Panc1 (cell line): Measurements from ENCODE around the gene RBBP7.

ENCODE experiments used
- POLR2AphosphoS5 ChIP-seq: IDR thresholded peaks from 2 replicates; pipeline ENCODE4 v1.6.1; 2012; ENCODE audit warnings: mild to moderate bottlenecking, low read depth, low read length, moderate library complexity
- TF ChIP-seq, protein P1 (sequence below): fragments of 450-650 bp; IDR thresholded peaks from 2 replicates; pipeline ENCODE4 v1.5.1; 2017; ENCODE audit warnings: mild to moderate bottlenecking

DNA sequence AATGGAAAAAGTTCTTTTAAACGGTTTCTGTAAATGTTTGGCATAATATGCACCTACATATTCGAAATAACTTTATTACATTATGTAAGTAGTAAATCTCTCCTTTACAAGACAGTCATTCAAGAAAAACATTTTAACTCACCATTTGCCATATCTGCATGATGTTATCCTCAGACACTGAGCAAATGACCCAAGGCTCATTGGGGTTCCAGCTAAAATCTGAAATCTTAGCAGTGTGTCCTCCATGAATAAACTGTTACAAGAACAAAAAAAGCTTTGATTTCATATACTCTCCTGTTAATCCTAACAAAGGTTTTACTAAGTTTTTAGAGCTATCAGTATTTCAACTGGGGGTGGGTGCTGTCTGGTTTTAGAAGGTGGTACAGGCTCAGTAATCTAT lies 24.5 kb downstream of the RBBP7 start:
- TF ChIP-seq, protein P1, sequence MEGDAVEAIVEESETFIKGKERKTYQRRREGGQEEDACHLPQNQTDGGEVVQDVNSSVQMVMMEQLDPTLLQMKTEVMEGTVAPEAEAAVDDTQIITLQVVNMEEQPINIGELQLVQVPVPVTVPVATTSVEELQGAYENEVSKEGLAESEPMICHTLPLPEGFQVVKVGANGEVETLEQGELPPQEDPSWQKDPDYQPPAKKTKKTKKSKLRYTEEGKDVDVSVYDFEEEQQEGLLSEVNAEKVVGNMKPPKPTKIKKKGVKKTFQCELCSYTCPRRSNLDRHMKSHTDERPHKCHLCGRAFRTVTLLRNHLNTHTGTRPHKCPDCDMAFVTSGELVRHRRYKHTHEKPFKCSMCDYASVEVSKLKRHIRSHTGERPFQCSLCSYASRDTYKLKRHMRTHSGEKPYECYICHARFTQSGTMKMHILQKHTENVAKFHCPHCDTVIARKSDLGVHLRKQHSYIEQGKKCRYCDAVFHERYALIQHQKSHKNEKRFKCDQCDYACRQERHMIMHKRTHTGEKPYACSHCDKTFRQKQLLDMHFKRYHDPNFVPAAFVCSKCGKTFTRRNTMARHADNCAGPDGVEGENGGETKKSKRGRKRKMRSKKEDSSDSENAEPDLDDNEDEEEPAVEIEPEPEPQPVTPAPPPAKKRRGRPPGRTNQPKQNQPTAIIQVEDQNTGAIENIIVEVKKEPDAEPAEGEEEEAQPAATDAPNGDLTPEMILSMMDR: no peak
- no peak for TF ChIP-seq POLR2AphosphoS5
